Progenitor cell of endocrine pancreas (in vitro differentiated cells): ENCODE data around the gene ABTB2. TPM values are rescaled to one million over a fixed set of nuclear protein-coding genes. Genes with fewer than 3 reads are reported as not detected.

Experiments
- DNase-seq: peaks from one replicate; pipeline ENCODE4 v3.0.0; 2021; ENCODE audit warnings: low spot score; ENCODE audit not compliant: unreplicated experiment
- H3K27ac Mint-ChIP-seq: 2 replicates; pipeline ENCODE4 v1.8.0; 2021; ENCODE audit warnings: mild to moderate bottlenecking, moderate library complexity, mixed read lengths
- H3K27me3 Mint-ChIP-seq: 2 replicates; pipeline ENCODE4 v1.8.0; 2021; ENCODE audit warnings: mixed read lengths
- H3K36me3 Mint-ChIP-seq: 2 replicates; pipeline ENCODE4 v1.8.0; 2022; ENCODE audit warnings: mixed read lengths; ENCODE audit not compliant: insufficient read depth
- H3K4me1 Mint-ChIP-seq: 2 replicates; pipeline ENCODE4 v1.8.0; 2021; ENCODE audit warnings: low read depth, mixed read lengths
- H3K4me3 Mint-ChIP-seq: 2 replicates; pipeline ENCODE4 v1.8.0; 2021; ENCODE audit warnings: low read depth, mild to moderate bottlenecking, moderate library complexity, mixed read lengths
- H3K9me3 Mint-ChIP-seq: 2 replicates; pipeline ENCODE4 v1.8.0; 2021; ENCODE audit warnings: low read depth, mixed read lengths
- total RNA-seq: library from RNA; stranded (reverse); gene quantifications from 2 replicates; pipeline ENCODE4 v1.2.1, GENCODE V29; 2021
- TF ChIP-seq, protein P1 (sequence below): fragments of 200-600 bp; sonication (generic); IDR thresholded peaks from one replicate; pipeline ENCODE4 v1.5.0; 2021; ENCODE audit warnings: antibody characterized with exemption, mild to moderate bottlenecking; ENCODE audit not compliant: unreplicated experiment

ABTB2 gene
- total RNA-seq, 1 donor from 2014 or later: 19.5 TPM

DNA sequence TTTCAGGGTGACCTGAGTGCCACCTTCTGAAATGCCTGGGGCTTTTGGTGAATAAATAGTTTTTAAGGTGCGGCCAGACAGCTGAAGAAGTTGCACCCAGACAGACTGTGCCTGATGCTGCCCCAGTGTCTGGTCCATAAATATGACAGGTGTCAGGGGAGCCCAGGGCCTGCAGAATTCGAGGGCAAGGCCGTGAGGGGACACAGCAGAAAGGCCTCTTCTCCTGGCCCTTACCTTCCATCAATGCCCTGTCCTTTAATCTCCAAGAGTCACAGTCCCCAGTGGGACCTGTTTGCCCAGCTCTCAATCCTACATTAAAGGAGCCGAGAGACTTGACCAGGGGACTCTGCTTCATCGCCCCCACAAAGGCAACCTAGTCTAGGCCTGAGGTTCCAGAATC lies 206.6 kb downstream of the ABTB2 start:
- no peak for DNase-seq
- Mint-ChIP-seq H3K9me3 (no peaks in the 10 kb centered on the region), H3K27me3 (no peaks in the 10 kb centered on the region), H3K4me1 (peaks cover 4% of the 10 kb centered on the region), H3K27ac (no peak overlapping the region), H3K4me3 (no peak overlapping the region), H3K36me3 (peaks cover 19% of the 10 kb centered on the region)
- TF ChIP-seq, protein P1, sequence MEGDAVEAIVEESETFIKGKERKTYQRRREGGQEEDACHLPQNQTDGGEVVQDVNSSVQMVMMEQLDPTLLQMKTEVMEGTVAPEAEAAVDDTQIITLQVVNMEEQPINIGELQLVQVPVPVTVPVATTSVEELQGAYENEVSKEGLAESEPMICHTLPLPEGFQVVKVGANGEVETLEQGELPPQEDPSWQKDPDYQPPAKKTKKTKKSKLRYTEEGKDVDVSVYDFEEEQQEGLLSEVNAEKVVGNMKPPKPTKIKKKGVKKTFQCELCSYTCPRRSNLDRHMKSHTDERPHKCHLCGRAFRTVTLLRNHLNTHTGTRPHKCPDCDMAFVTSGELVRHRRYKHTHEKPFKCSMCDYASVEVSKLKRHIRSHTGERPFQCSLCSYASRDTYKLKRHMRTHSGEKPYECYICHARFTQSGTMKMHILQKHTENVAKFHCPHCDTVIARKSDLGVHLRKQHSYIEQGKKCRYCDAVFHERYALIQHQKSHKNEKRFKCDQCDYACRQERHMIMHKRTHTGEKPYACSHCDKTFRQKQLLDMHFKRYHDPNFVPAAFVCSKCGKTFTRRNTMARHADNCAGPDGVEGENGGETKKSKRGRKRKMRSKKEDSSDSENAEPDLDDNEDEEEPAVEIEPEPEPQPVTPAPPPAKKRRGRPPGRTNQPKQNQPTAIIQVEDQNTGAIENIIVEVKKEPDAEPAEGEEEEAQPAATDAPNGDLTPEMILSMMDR: no peak

DNA sequence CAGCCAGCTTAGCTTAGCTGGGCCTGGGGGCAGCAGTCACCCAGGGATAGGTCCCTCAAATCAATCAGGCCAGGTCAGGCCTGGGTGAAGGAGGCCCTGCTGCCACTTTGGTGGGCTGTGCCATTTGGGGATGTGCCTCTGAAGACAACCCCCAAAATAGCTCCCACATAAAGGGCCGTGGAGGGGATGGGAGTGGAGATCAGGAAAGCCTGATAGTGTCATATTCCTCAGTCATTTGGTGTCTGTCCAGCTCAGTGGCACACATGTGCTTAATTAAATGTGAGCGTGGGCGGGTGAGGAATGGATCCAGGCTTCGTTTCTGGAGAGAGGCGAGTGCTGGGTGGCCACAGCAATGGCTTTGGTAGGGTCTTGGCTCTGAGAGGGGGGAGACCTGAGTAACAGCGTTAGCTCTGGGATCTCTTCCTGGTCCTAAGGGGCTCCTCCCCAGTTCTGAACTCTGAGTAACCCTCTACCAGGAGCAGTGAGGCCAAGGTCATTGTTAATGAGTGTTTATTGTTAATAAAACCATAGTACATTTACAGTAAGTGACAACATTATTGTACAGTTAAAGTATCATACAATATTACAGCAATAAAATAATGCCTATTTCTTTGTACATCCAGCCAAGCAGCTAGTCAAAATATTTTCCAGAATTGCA lies 207.2 kb downstream of the ABTB2 start:
- Mint-ChIP-seq H3K36me3 (peaks cover 24% of the 10 kb centered on the region), H3K4me3 (no peak overlapping the region), H3K27me3 (no peaks in the 10 kb centered on the region), H3K4me1 (peaks cover 4% of the 10 kb centered on the region), H3K27ac (no peak overlapping the region), H3K9me3 (no peaks in the 10 kb centered on the region)
- TF ChIP-seq, protein P1: no peak
- DNase-seq: no peak

DNA sequence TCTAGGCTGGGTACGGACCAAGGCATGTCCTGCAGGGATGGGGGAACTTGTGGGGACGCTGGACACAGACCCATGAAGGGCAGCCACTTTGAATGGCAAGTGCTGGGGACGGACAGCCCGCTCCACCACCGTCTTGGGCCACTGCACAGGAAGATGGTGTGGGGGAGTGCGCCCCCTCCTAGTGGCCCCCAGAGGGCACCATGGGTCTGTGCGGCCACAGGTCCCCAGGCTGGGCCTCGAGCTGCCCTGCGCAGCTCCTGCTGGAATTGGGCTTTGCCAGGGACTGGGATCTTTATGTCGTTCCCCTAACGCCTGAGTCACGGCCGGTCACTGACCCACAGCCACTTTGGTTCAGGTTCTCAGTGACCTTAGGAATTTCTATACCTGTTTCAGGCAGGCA lies 208.0 kb downstream of the ABTB2 start:
- Mint-ChIP-seq H3K27ac (no peak overlapping the region), H3K4me3 (no peak overlapping the region), H3K9me3 (no peaks in the 10 kb centered on the region), H3K36me3 (peaks cover 25% of the 10 kb centered on the region), H3K4me1 (peaks cover 4% of the 10 kb centered on the region), H3K27me3 (no peaks in the 10 kb centered on the region)
- TF ChIP-seq, protein P1: peak; percentile 46
- no peak for DNase-seq

- TF ChIP-seq, protein P1: no peak
- Mint-ChIP-seq H3K27me3 (no peaks in the 10 kb centered on the region), H3K4me1 (peaks cover 4% of the 10 kb centered on the region), H3K27ac (peak overlapping the region; percentile 84), H3K36me3 (peaks cover 24% of the 10 kb centered on the region), H3K9me3 (no peaks in the 10 kb centered on the region), H3K4me3 (no peak overlapping the region)
- DNase-seq: no peak
These were observed 208.5 kb downstream of the ABTB2 start for GRCh38 chr11:34149274-34149673.

- Mint-ChIP-seq H3K27me3 (no peaks in the 10 kb centered on the region), H3K27ac (peak overlapping the region; percentile 84), H3K4me1 (peaks cover 4% of the 10 kb centered on the region), H3K36me3 (peaks cover 23% of the 10 kb centered on the region), H3K9me3 (no peaks in the 10 kb centered on the region), H3K4me3 (peak overlapping the region; percentile 7)
- no peak for DNase-seq
- TF ChIP-seq, protein P1: no peak
These were observed 209.2 kb downstream of the ABTB2 start for GRCh38 chr11:34148504-34149165.
